ENCODE data around the gene ADCY6.

Gene ADCY6

GRCh38 chr12:48818831-48819590 is 30.1 kb upstream of the ADCY6 start:
- H3K4me3 ChIP-seq: peak overlapping the region; percentile 95
- no peaks in the 10 kb centered on the region for H3K9me3 ChIP-seq (ENCODE audit: low read depth, low read length)
- no peak overlapping the region for H3K27ac ChIP-seq
- H3K9ac ChIP-seq (ENCODE audit: insufficient read length): peak overlapping the region; percentile 60
- TF ChIP-seq EZH2 (IDR thresholded peaks at IDR 0.05) (no peak), FOXP2 (optimal IDR thresholded peaks at IDR 0.05; ENCODE audit: control extremely low read depth, extremely low read length, insufficient read depth) (no peak), POLR2AphosphoS5 (IDR thresholded peaks at IDR 0.05; ENCODE audit: borderline replicate concordance, low read depth, low read length) (no peak)
- no peaks in the 10 kb centered on the region; the same call in 1 of the 2 replicates for H3K36me3 ChIP-seq (ENCODE audit: insufficient read depth, low read length)
- DNase-seq (ENCODE audit: low read depth, low spot score): no peak

DNA sequence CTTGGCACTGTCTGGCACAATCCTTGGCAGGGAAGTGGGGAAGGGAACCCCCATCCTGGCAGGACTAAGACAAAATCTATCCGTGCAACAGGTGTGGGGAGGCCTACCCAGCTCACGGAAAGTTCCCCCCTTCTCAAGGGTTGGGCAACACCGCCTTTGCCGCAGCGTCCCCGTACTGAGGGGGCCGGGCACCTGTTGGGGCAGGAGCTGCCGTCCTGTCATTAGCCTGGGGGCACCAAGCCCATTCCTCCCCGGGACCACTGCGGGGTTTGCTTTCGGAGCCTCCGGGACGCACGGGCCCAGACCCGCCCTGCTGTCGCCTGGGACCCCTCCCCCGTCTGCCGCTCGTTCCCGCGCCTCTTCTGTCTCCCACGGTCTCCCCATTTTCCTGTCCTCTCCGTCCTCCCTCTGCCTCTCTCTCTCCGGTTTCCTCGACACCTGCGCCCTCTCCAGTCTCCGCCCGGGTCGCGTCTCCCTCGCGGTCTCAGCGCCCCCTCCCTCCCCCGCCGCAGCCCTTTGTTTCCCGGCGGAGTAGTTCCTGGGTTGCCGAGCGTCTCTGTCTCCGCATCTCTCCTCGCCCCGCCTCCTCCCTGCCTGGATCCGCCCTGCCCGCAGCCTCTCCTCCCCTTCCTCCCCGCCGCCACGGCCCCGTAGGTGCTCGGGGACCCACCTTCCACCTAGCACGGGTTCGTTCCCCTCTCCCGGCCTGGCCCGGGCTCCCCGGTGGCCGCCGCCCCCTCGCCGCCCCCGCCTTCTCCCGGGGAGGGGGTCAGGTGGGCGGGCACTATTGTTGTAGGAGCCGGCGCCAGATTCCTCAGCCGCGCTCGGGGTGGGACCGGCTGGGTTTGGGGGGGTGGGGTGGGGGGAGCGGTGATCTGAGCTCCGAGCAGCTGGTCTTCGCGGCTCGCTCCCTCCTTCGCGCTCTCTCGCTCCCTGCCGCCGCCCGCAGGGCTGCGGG is 29.3 kb upstream of the ADCY6 start, which contains the start of gene CACNB3:
CACNB3 (plus strand) TSS at position 624 of the 958 bp plus-strand sequence. CDS start 434 bp downstream, outside the sequence.
- Histone ChIP-seq H3K36me3 (ENCODE audit: insufficient read depth, low read length) (no peaks in the 10 kb centered on the region; the same call in 1 of the 2 replicates), H3K9ac (ENCODE audit: insufficient read length) (peak within 1 kb of the TSS; percentile 75), H3K9me3 (ENCODE audit: low read depth, low read length) (no peaks in the 10 kb centered on the region), H3K4me3 (peak within 1 kb of the TSS; percentile 95), H3K27ac (no peak within 1 kb of the TSS)
- TF ChIP-seq FOXP2 (optimal IDR thresholded peaks at IDR 0.05; ENCODE audit: control extremely low read depth, extremely low read length, insufficient read depth) (no peak), POLR2AphosphoS5 (IDR thresholded peaks at IDR 0.05; ENCODE audit: borderline replicate concordance, low read depth, low read length) (peak; percentile 71)
- DNase-seq (ENCODE audit: low read depth, low spot score): no peak

DNA sequence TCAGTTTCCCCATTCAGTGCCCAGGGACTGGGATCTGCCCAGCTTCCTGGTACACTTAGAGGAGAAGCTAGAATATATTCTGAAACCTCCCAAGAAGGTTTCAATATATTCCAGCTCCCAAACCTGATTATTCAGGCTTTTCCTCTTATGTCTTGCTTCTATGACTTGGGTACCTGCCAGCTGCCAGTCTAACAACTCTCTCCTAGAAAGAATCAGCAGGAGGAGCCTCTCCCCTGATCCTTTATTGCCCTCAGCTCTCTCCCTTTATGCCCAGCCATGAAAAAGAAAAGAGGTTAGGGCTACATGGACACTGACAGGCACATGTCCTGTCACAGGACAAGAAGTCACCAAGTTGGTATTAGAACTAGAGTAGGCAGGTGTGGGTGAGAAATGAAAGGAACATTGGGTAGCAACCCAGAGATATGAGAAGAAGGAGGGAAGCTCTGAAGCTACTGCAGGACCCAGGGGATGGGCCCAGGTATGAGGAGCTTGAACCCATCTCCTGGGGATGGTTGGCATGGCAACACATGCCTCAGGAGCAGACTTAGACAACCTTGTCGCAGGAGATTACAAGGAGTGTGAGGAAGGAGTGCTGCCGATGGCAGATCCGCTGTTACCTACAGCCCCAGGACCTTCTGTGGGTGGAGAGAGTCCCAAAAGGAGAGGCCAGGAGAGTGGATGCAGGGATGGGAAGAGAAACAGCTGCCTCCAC is 27.4 kb upstream of the ADCY6 start:
- H3K36me3 ChIP-seq (ENCODE audit: insufficient read depth, low read length): no peaks in the 10 kb centered on the region
- peak overlapping the region; percentile 86 for H3K4me3 ChIP-seq
- no peak for DNase-seq (ENCODE audit: low read depth, low spot score)
- H3K9me3 ChIP-seq (ENCODE audit: low read depth, low read length): no peaks in the 10 kb centered on the region
- TF ChIP-seq EZH2 (IDR thresholded peaks at IDR 0.05) (no peak), POLR2AphosphoS5 (IDR thresholded peaks at IDR 0.05; ENCODE audit: borderline replicate concordance, low read depth, low read length) (no peak), FOXP2 (optimal IDR thresholded peaks at IDR 0.05; ENCODE audit: control extremely low read depth, extremely low read length, insufficient read depth) (no peak)
- H3K27ac ChIP-seq: no peak overlapping the region
- peak overlapping the region; percentile 28 for H3K9ac ChIP-seq (ENCODE audit: insufficient read length)

GRCh38 chr12:48815126-48816110 is 26.5 kb upstream of the ADCY6 start:
- peak overlapping the region; percentile 61 for H3K9ac ChIP-seq (ENCODE audit: insufficient read length)
- H3K27ac ChIP-seq: no peak overlapping the region
- H3K4me3 ChIP-seq: peak overlapping the region; percentile 86
- H3K36me3 ChIP-seq (ENCODE audit: insufficient read depth, low read length): no peaks in the 10 kb centered on the region
- no peaks in the 10 kb centered on the region for H3K9me3 ChIP-seq (ENCODE audit: low read depth, low read length)
- TF ChIP-seq POLR2AphosphoS5 (IDR thresholded peaks at IDR 0.05; ENCODE audit: borderline replicate concordance, low read depth, low read length) (peak; percentile 80), FOXP2 (optimal IDR thresholded peaks at IDR 0.05; ENCODE audit: control extremely low read depth, extremely low read length, insufficient read depth) (no peak)
- DNase-seq (ENCODE audit: low read depth, low spot score): no peak

GRCh38 chr12:48814262-48815125 is 25.6 kb upstream of the ADCY6 start:
- DNase-seq (ENCODE audit: low read depth, low spot score): no peak
- TF ChIP-seq FOXP2 (optimal IDR thresholded peaks at IDR 0.05; ENCODE audit: control extremely low read depth, extremely low read length, insufficient read depth) (no peak), EZH2 (IDR thresholded peaks at IDR 0.05) (no peak)
- H3K27ac ChIP-seq: no peak overlapping the region
- H3K9me3 ChIP-seq (ENCODE audit: low read depth, low read length): no peaks in the 10 kb centered on the region
- peak overlapping the region; percentile 61 for H3K9ac ChIP-seq (ENCODE audit: insufficient read length)
- peak overlapping the region; percentile 86 for H3K4me3 ChIP-seq
- no peaks in the 10 kb centered on the region for H3K36me3 ChIP-seq (ENCODE audit: insufficient read depth, low read length)

DNA sequence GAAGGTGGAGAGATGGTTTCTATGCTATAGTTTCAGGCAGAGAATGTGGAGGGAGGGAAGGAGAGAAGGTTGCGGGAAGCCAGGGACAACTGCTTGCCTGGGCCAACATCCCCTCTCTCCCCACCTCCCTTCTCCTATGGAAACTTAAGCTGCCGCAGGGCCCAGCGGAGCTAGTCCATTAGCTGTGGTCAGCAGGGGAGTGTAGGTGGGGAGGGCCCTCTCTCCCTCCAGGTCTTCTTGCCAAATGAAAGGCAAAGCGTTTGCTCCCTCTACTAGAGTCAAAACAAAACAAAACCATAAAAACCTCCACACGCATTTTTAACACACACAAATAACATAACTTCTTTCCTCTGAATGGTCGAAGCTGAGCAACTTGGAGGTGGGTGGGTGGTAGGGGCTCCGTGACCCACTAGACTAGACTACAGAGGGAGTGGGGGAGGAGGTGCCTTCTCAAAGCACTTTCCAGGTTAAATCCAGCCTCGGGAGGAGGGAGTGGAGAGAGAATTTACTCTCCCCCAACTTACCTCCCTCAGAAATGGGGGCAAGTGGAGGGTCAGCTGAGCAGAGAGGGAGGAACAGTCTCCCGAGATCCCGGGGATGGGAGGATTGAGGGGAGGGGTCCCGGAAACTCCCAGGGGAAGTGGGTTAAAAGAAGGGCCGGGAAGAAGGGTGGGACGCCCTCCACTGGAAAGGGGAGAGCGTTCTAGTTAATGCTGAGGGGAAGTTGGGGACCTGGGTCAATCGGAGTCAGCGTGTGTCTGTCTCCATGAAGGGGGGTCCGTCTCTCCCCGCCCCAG is 24.8 kb upstream of the ADCY6 start:
- Histone ChIP-seq H3K27ac (no peak overlapping the region), H3K9me3 (ENCODE audit: low read depth, low read length) (no peaks in the 10 kb centered on the region), H3K36me3 (ENCODE audit: insufficient read depth, low read length) (no peaks in the 10 kb centered on the region), H3K4me3 (peak overlapping the region; percentile 86), H3K9ac (ENCODE audit: insufficient read length) (no peak overlapping the region)
- DNase-seq (ENCODE audit: low read depth, low spot score): no peak
- TF ChIP-seq FOXP2 (optimal IDR thresholded peaks at IDR 0.05; ENCODE audit: control extremely low read depth, extremely low read length, insufficient read depth): no peak
- TF ChIP-seq EZH2 (IDR thresholded peaks at IDR 0.05): no peak
- TF ChIP-seq POLR2AphosphoS5 (IDR thresholded peaks at IDR 0.05; ENCODE audit: borderline replicate concordance, low read depth, low read length): no peak
